GM18951 (cell line): ENCODE data around the gene GPR149.

Experiments
- POLR2A ChIP-seq: IDR thresholded peaks from 4 replicates; pipeline ENCODE4 v1.6.1; 2011; ENCODE audit warnings: mild to moderate bottlenecking; ENCODE audit not compliant: insufficient read length, insufficient read depth; ENCODE audit errors: extremely low read depth
- in situ Hi-C: fragments of 300-500 bp; cut with MboI; formaldehyde crosslinking; loops from one replicate; pipeline ENCODE4 v1.12.0; 2022; ENCODE audit warnings: low sequenced_read_pairs, mixed read lengths, inconsistent platforms; ENCODE audit not compliant: unreplicated experiment

The GPR149 gene

DNA sequence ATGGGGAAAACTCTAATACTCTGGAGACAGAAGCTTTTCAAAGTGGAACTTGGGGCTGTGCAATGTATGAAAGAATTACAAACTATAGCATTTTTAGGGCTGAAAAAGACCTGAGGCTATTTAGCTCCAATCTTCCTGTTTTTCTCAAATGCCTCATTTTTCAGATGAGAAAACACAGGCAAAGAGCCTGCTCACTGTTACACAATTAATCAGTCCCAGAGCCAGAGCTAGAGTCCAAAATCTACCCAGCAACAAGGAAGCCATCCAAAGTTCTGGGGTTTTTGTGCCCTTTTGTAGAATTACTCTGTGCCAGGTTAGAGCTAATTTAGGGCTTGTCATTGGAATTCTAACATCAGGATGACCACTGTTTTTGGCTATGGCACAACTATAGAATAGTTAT lies 45.5 kb downstream of the GPR149 start:
- no peak for TF ChIP-seq POLR2A
- in situ Hi-C loops, result no loop called here

DNA sequence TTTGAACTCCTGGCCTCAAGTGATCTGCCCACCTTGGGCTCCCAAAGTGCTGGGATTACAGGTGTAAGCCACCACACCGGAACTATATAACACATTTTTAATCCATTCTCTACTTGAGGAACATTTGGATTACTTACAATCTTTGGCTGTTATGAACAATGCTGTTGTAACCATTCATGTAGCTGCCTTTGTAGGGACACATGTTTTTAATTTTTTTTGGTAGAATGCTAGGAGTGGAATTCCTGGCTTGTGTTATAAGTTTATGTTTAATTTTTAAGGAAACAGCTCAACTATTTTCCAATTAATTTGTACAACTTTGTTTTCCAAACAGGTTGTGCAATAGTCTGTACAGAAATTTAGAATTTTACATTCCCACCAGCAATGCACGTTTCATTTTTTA lies 51.7 kb downstream of the GPR149 start:
- in situ Hi-C loops, result no loop called here
- TF ChIP-seq POLR2A, result no peak

DNA sequence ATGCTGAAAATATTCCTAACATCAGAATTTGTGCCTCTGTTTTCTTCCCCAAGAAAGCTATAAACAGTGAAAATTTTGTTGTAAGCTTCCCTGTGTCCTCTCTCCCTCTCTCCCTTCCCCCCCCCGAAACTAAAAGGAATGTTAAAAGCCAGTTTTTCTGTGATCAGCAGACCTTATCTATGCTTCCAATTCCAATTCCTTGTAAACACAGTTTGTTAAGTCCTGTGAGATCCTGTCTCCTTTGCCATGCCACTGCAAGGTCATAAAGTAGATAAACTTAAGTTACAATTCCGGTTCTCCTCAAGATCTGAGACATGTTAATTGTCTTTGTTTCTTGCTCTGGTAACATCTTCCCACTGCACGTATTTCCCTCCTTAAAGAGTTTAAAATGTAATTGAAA lies 62.8 kb downstream of the GPR149 start:
- in situ Hi-C loops, result no loop called here
- no peak for TF ChIP-seq POLR2A

DNA sequence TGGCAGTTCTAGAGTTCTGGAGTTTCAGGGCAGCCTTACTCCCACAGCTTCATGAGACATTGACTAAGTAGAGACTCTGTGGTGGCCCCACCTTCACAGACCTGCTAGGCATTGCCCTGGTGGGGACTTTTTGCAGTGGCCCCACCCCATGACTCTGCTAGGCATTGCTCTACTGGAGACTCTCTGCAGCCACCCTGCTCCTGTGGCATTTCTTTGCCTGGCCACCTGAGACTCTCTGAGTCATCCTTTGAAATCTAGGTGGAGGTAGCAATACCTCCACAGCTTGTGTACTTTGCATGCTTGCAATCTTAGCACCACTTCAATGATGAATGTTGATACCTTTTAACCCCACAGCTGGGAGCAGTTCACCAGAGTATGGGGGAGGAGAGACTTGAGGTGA lies 65.1 kb downstream of the GPR149 start:
- in situ Hi-C loops, result no loop called here
- TF ChIP-seq POLR2A, result no peak

DNA sequence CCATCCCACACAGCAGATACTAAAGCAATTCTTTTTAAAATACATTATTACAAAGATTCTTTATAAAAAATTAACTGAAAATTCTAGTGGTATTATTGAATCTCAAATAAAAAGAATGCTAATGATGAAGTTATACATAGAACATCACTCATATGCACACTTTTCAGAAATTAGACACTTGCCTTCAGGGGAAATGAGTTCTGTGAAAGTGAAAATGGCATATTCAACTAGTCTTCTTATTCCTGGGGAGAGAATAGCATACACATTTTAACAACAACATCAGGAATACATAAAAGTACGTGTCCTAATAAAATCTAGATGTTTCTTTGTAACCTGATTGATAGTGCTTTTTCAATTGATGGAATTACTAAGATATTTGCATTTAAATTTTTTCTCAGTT lies 68.9 kb downstream of the GPR149 start:
- in situ Hi-C loops, result no loop called here

DNA sequence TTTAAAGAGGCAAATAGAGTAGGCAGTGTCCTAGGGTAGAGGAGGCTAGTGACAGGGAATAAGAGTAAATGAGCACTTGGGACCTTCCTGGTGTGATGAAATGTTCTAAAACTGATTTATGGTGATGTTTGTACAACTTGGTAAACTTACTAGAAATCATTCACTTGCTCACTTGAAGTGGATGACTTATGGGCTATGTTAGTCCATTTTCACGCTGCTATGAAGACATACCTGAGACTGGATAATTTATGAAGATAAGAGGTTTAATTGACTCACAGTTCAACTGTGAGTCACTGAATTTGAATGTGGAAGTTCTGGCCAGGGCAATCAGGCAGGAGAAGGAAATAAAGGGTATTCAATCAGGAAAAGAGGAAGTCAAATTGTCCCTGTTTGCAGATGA lies 74.0 kb downstream of the GPR149 start:
- no peak for TF ChIP-seq POLR2A
- in situ Hi-C loops, result no loop called here

More for the DNA sequence above, 68.9 kb downstream of the GPR149 start:
- TF ChIP-seq POLR2A, result no peak

DNA sequence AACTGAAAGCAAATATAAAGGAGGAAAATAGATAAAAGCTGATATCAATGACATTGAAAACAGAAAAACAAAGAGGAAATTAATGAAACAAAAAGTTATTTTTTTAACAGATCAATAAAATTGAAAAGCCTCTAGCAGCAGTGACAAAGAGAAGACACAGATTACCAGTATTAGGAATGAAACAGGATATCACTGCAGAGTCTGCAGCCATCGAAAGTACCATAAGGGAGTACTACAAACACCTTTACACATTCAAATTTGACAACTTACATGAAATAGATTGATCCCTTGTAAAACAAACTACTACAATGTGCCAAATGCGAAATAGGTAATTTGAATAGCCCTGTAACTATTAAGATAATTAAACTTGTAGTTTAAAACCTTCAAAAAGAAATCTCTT lies 80.8 kb downstream of the GPR149 start:
- in situ Hi-C loops, result loop anchor here (25.0 kb wide), 1 partner anchor 963 kb away; no protein-coding TSS in a partner anchor
- TF ChIP-seq POLR2A, result no peak

DNA sequence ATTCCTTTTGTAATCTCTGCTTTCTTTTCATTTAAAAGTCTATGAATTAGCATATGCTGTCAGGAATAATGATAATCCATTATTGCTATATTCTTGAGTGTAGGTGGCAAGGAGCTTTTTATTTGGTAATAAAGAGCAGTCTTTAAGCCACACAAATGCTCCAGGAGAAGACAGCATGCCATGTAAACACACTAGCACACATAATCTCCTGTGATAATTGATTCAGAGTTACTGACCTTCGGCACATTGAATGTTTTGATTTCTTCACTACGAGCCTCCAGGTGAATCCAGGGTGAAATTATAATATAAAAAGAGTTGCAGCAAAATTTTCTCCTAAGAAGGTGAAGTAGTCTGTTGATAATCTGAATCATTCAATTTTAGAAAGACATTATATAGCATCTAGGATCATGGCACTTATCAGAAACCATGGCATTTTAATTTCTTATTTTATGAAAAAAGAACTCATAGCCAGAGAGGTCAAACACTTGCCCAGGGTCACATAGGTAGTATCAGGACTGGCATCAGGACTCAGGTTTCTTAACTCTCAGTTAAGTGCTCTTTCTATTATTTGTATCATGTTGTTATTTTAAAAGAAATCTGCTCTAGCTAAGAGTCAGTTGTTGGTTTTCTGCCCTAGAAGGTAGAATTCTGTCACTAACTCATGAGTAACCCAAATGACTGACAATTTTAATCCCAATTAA lies 84.4 kb downstream of the GPR149 start:
- no peak for TF ChIP-seq POLR2A
- in situ Hi-C loops, result loop anchor here (25.0 kb wide), 1 partner anchor 967 kb away; no protein-coding TSS in a partner anchor

DNA sequence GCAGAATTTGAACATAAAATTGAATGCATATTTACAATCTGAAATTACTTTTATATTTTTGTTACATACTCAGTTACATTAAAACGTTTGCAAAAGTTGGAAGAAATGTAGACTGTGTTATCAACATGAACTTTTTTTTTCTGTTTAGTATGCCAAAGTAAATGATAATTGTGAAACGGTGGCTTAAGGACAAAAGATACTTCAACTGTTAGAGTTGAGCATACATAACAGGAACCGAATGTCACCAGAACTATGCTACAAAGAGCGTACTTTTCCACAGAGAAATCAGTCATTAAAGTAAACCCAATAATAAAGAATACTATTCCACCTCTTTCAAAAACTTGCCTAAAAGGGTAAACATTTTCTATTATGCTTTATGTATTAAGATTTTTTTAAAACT lies 91.4 kb downstream of the GPR149 start:
- in situ Hi-C loops, result loop anchor here (25.0 kb wide), 1 partner anchor 974 kb away; no protein-coding TSS in a partner anchor
- TF ChIP-seq POLR2A, result no peak

DNA sequence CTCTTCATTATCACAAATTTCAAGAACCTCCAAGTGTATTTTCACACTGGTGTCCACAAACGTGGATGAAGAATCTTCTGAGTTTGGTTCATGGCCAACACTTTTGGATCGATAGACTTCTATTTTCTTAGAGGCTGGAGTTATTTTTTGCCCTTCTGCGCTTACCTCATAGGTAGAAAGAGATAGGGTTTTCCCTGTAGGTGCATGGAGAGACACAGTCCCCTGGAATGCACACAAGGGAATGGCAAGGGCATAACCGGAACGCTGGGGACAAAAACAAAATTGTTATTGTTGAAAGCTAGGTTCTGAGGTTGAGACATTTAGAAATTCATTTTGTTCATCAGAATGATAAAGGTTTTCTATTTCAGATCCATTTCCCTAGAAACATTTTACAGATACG lies 92.0 kb downstream of the GPR149 start:
- TF ChIP-seq POLR2A, result no peak
- in situ Hi-C loops, result loop anchor here (25.0 kb wide), 1 partner anchor 974 kb away; no protein-coding TSS in a partner anchor

DNA sequence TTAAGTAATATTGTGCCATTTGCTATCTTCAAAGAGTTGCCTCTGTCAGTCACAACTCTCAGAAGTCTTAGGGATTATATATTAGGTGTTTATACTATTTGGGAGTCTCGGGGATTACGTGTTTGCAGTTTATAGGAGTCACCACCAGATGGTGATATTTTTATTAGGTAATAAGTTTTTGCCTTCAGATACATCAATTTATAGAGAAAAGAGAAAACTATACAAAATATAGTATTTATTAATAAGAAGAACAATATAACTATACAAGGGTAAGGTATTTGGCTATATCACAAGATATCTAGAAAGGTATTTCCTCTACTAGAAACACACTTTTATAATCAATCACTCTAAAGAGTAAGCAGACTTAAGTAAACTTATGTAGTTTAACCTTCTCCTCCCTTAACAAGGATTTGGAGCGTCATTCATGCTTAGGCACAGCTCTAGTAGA lies 95.0 kb downstream of the GPR149 start:
- TF ChIP-seq POLR2A, result no peak
- in situ Hi-C loops, result loop anchor here (25.0 kb wide), 1 partner anchor 977 kb away; no protein-coding TSS in a partner anchor

DNA sequence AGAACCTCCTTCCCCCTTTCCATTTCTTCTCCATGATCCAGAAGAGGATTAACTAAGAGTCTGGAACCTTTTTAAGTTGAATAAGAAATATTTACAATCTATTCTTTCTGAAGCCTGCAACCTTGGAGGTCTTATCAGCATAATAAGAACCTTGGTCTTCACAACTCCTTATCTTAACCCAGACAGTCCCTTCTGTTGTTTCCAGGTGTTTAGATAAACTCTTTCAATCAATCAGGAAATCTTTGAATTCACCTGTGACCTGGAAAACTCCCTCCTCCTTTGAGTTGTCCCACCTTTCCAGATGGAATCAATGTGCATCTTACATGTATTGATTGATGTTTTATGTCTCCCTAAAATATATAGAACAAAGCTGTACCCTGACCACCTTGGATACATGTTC lies 102.1 kb downstream of the GPR149 start:
- no peak for TF ChIP-seq POLR2A
- in situ Hi-C loops, result loop anchor here (25.0 kb wide), 1 partner anchor 984 kb away; no protein-coding TSS in a partner anchor

DNA sequence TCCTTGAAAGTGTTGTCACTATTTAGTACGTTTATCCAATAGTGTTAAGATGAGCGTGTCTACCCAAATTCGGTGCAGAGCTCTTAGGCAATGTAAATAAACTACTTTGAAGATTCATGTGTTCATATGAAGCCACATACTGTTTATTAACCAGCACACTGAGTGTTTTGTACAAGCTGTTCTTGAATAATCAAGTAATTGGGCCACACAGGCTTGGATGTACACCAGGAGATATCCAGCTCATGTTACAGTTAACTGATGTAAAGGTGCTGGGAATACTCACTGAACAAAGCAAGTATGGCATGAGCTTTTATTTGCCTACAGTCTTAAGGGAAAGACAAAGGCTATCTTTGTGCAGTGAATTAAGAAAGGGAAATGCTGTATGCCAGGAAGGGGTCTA lies 105.1 kb downstream of the GPR149 start:
- in situ Hi-C loops, result loop anchor here (25.0 kb wide), 1 partner anchor 987 kb away; no protein-coding TSS in a partner anchor
- TF ChIP-seq POLR2A, result no peak
